ENCODE data around the gene FLCN. TPM values are rescaled to one million over a fixed set of nuclear protein-coding genes. Genes with fewer than 3 reads are reported as not detected.

Gene FLCN
- total and polyA plus RNA-seq, 10 of the 15 experiments (the other 5 are each of a cell fraction or from before 2014, with no cell fraction given): 1.1 to 24.7 (median 10.4) TPM

GRCh38 chr17:17172990-17173389 is 64.0 kb downstream of the FLCN start:
- intact Hi-C loops (cut with micrococcal nuclease; ENCODE audit: unreplicated experiment): no loop called here
- in situ Hi-C loops (cut with MboI): no loop called here
- Histone ChIP-seq H2AFZ (ENCODE audit: control insufficient read depth, low read depth, low read length) (no peak overlapping the region), H3K27ac (ENCODE audit: control insufficient read depth, insufficient read depth) (no peak overlapping the region), H3K4me1 (ENCODE audit: control insufficient read depth, insufficient read depth, low read length) (no peaks in the 10 kb centered on the region), H3K36me3 (ENCODE audit: control insufficient read depth in 2 of 2, insufficient read depth in 2 of 2, low read length in 1 of 2) (peaks cover 17 to 26% of the 10 kb centered on the region in 2 experiments; a peak in 3 of 4 replicates), H3K9ac (ENCODE audit: control insufficient read depth, insufficient read depth, low read length) (no peak overlapping the region), H3K27me3 (replicated peaks in 1 of 2; ENCODE audit: control insufficient read depth in 2 of 2, insufficient read depth in 2 of 2, low read length in 1 of 2) (no peaks in the 10 kb centered on the region), H3K79me2 (ENCODE audit: control insufficient read depth, insufficient read depth, low read length) (no peaks in the 10 kb centered on the region), H4K20me1 (ENCODE audit: control insufficient read depth, insufficient read depth) (no peaks in the 10 kb centered on the region), H3K4me3 (no peak overlapping the region), H3K9me3 (replicated peaks; ENCODE audit: control insufficient read depth, insufficient read depth, low read length) (no peaks in the 10 kb centered on the region), H3K4me2 (ENCODE audit: control insufficient read depth, insufficient read depth) (no peak overlapping the region)
- ChIA-PET RAD21 (ENCODE audit: unreplicated experiment) (no interaction called here), POLR2A (no interaction called here), SMC1A (ENCODE audit: uncharacterized antibody, unreplicated experiment) (no interaction called here), CTCF (interaction anchor here (0.6 kb wide), 1 partner anchor 1829 kb away, joined by 4 read pairs; no protein-coding TSS in a partner anchor)
- no TSS peak for BruUV-seq (replicated peaks)
- no peak for FAIRE-seq
- no peak for ATAC-seq
- no peak for DNase-seq (ENCODE audit: low read depth, low spot score)
- WGBS (ENCODE audit: insufficient coverage, insufficient replicate concordance, low lambda C conversion rate, missing lambda C conversion rate): 82% methylated on average over 9 of the region's 9 CpGs
- TF ChIP-seq RUNX3 (IDR thresholded peaks at IDR 0.05; ENCODE audit: low read length): peak; percentile 19; the same call in 1 of the 2 replicates
- TF ChIP-seq SPI1 (IDR thresholded peaks at IDR 0.05; ENCODE audit: borderline replicate concordance, insufficient read depth, low read depth, low read length): peak; percentile 17; the same call in 1 of the 2 replicates
- TF ChIP-seq EGR1 (IDR thresholded peaks at IDR 0.05; ENCODE audit: borderline replicate concordance in 1 of 2, low read depth in 2 of 2, low read length in 2 of 2): no peak

GRCh38 chr17:17172001-17172939 is 64.7 kb downstream of the FLCN start:
- intact Hi-C loops (cut with micrococcal nuclease; ENCODE audit: unreplicated experiment) (no loop called here), in situ Hi-C loops (cut with MboI) (no loop called here)
- ChIA-PET POLR2A (no interaction called here), CTCF (interaction anchor here (0.6 kb wide), 1 partner anchor 1830 kb away, joined by 4 read pairs; no protein-coding TSS in a partner anchor), SMC1A (ENCODE audit: uncharacterized antibody, unreplicated experiment) (interaction anchor here (0.5 kb wide), 1 partner anchor 65 kb away, joined by 3 read pairs; the partner anchor contains the start of gene FLCN), RAD21 (ENCODE audit: unreplicated experiment) (no interaction called here)
- Histone ChIP-seq H3K4me1 (ENCODE audit: control insufficient read depth, insufficient read depth, low read length) (no peaks in the 10 kb centered on the region), H3K9me3 (replicated peaks; ENCODE audit: control insufficient read depth, insufficient read depth, low read length) (no peaks in the 10 kb centered on the region), H2AFZ (ENCODE audit: control insufficient read depth, low read depth, low read length) (no peak overlapping the region), H3K27ac (ENCODE audit: control insufficient read depth, insufficient read depth) (no peak overlapping the region), H3K27me3 (replicated peaks in 1 of 2; ENCODE audit: control insufficient read depth in 2 of 2, insufficient read depth in 2 of 2, low read length in 1 of 2) (no peaks in the 10 kb centered on the region), H3K4me3 (no peak overlapping the region), H4K20me1 (ENCODE audit: control insufficient read depth, insufficient read depth) (no peaks in the 10 kb centered on the region), H3K9ac (ENCODE audit: control insufficient read depth, insufficient read depth, low read length) (no peak overlapping the region), H3K4me2 (ENCODE audit: control insufficient read depth, insufficient read depth) (no peak overlapping the region), H3K36me3 (ENCODE audit: control insufficient read depth in 2 of 2, insufficient read depth in 2 of 2, low read length in 1 of 2) (peaks cover 16 to 26% of the 10 kb centered on the region in 2 experiments; a peak in 3 of 4 replicates), H3K79me2 (ENCODE audit: control insufficient read depth, insufficient read depth, low read length) (no peaks in the 10 kb centered on the region)
- 91% methylated on average over 26 of the region's 26 CpGs for WGBS (ENCODE audit: insufficient coverage, insufficient replicate concordance, low lambda C conversion rate, missing lambda C conversion rate)
- 0 out of 2 replicates have a peak, but pooled peaks have one; percentile 20 for TF ChIP-seq PAX5 (IDR thresholded peaks at IDR 0.05; ENCODE audit: borderline replicate concordance, low read depth, low read length)
- TF ChIP-seq GABPA (IDR thresholded peaks at IDR 0.05; ENCODE audit: low read depth): no peak
- TF ChIP-seq PBX3 (IDR thresholded peaks at IDR 0.05; ENCODE audit: insufficient replicate concordance, low read depth, low read length): no peak
- TF ChIP-seq RAD21 (IDR thresholded peaks at IDR 0.05; ENCODE audit: insufficient read depth, low read depth, low read length): no peak
- no peak for TF ChIP-seq ZSCAN29 (IDR thresholded peaks at IDR 0.05)
- TF ChIP-seq YBX1 (IDR thresholded peaks at IDR 0.05): no peak
- DNase-seq (ENCODE audit: low read depth, low spot score) (no peak), FAIRE-seq (no peak), ATAC-seq (no peak)
- no TSS peak for BruUV-seq (replicated peaks)
